ENCODE data around the gene MAP7D1.

GRCh38 chr1:36179220-36179600 is 23.2 kb downstream of the MAP7D1 start:
- TF ChIP-seq POLR2A (IDR thresholded peaks at IDR 0.05) = no peak
- TF ChIP-seq CTCF (IDR thresholded peaks at IDR 0.05) = no peak
- no peak for TF ChIP-seq EP300 (IDR thresholded peaks at IDR 0.05)

Measured in stomach (tissue), 4 donors.